Inflammatory macrophage (primary cell): Measurements from ENCODE around the gene ID4.
"Not testable (repeated sequence)": the region's sequence is repeated elsewhere in the genome, so short reads cannot be mapped to it uniquely, and the experiment has no call there.

Experiments
- DNase-seq, 2 donors: peaks; one replicate each; pipeline ENCODE4 v3.0.0-alpha.2; 2020 to 2022

ID4 gene

DNA sequence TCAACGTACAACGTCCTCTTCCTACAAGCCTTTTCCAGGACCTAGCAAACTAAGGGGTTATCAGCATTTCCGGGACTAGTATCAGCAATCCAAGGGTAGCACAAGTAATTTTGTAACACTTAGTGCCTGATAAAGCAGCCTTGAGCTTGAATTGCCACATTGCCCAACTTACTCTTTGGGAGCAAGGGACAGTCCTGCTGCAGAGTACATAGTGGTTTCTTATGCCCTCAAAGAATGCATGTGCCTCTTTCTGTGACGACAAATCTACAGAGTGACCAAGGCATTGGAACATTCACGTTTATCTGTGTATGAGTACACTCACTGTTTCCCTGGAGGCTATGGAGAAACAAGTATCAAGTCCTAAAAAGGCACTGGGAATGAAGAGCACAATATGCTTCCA, 3.2 kb upstream of the ID4 start:
- no peak for DNase-seq

DNA sequence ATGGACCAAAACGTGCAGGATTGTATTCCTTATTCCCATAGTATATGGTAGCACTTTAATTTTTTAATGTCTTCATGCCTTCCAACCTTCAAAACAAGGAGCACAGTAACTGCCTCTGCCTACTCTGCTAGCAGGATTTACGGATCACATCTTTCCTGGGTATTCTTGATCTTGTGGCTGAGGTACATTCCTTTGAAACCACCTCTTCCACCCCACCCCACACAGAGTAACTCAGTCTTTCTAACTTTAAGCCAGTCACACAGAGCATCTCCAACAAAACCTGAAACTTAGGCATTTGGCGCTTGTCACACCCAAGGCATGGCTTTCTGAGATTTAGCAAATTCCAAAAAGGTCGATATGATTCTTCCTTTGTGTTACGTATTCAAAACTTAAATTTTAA, 2.3 kb upstream of the ID4 start:
- DNase-seq = no peak

DNA sequence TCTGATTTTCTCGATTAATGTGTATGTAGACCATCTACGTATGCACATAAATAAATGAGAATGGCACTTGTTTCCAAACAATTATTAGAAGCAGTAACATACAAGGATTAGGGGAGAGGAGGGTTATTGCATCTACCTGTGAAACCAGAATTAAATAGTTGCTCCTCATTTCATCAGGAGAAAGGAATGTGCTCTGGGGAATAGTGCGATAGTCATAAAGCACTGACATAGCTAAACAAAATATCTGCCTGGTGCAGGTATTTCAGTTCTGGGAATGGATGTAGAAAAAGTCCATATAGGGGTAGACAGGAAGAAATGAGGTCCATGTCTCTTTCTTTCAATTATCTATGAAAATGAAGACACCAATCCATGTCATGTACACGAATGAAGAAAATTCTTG, 1.6 kb upstream of the ID4 start:
- no peak for DNase-seq

DNA sequence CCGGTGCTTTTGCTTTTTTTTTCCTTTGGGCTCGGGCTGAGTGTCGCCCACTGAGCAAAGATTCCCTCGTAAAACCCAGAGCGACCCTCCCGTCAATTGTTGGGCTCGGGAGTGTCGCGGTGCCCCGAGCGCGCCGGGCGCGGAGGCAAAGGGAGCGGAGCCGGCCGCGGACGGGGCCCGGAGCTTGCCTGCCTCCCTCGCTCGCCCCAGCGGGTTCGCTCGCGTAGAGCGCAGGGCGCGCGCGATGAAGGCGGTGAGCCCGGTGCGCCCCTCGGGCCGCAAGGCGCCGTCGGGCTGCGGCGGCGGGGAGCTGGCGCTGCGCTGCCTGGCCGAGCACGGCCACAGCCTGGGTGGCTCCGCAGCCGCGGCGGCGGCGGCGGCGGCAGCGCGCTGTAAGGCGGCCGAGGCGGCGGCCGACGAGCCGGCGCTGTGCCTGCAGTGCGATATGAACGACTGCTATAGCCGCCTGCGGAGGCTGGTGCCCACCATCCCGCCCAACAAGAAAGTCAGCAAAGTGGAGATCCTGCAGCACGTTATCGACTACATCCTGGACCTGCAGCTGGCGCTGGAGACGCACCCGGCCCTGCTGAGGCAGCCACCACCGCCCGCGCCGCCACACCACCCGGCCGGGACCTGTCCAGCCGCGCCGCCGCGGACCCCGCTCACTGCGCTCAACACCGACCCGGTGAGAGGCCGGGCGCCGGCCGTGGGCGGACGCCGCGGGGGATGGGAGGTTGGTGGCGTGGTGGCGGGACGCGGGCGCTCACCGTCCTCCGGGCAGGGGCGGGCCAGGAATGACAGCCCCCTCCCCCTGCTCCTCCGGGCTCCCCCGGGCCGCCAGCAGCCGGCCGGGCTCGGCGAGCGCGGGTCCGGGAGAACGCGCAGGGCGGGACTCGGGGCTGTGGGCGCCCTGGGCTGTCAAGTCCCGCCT, 606 bp downstream of the ID4 start:
- no peak for DNase-seq

DNA sequence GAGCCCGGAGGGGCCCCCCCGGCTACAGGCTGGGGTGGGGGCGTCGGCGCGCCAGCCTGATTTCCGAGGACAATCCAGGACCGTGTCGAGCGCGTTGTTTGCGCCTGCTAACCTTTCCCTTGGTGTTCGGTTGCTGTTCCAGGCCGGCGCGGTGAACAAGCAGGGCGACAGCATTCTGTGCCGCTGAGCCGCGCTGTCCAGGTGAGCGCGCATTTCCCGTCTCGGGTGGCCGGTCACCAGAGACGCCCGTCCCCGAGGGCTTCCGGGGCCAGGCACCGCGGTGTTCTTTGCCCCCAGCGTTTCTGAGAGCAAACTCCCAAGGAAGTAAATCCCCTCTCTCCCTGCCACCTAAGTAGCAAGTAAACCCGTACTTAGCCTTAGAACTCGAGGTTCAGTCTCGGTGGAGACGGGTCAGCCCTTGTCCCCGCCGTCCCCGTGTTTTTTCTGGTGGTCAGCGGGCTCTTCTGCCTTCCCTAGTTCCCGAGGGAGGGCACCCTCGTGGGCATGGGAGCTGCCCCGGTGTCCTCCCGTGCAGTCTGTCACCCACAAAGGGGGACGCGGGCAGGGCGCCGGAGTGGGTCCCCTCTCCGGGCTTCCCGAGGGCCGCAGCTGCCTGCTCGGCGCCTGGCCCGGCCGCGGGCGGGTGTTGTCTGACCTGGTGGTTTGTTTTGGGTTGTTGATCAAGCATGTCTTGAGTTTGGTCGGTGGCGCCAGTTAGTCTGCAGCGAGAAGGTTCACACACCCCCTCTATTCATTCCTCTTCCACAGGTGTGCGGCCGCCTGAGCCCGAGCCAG, 1.5 kb downstream of the ID4 start:
- no peak for DNase-seq

DNA sequence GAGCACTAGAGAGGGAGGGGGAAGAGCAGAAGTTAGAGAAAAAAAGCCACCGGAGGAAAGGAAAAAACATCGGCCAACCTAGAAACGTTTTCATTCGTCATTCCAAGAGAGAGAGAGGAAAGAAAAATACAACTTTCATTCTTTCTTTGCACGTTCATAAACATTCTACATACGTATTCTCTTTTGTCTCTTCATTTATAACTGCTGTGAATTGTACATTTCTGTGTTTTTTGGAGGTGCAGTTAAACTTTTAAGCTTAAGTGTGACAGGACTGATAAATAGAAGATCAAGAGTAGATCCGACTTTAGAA, 2.0 kb downstream of the ID4 start:
- DNase-seq = no peak

DNA sequence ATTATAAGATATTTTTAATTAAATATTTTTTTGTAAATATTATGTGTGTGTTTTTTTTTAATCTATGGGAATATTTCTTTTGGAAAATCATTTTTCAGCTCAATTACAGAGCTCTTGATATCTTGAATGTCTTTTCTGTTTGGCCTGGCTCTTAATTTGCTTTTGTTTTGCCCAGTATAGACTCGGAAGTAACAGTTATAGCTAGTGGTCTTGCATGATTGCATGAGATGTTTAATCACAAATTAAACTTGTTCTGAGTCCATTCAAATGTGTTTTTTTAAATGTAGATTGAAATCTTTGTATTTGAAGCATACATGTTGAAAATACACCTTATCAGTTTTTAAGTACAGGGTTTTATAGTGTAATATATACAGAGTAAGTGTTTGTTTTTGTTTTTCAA, 2.6 kb downstream of the ID4 start:
- DNase-seq = no peak

DNA sequence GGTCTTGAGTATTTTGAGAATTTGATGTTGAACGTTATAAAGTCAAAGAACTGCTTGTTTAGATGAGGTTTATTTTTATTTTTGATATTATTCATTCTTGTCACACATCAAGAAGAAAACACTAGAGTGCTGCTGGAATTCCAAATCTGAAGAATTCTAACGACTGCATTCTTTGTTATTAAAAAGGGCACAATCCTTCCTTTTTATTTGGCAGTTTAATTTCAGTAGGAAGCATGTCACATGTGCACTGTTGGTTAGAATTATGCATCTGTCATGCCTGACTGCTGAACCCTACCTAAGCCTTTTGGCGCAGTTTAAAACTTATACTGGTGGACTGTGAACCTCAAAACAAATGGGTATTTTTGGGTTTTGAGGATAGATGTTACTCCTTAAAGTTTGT, 4.0 kb downstream of the ID4 start:
- no peak for DNase-seq

DNA sequence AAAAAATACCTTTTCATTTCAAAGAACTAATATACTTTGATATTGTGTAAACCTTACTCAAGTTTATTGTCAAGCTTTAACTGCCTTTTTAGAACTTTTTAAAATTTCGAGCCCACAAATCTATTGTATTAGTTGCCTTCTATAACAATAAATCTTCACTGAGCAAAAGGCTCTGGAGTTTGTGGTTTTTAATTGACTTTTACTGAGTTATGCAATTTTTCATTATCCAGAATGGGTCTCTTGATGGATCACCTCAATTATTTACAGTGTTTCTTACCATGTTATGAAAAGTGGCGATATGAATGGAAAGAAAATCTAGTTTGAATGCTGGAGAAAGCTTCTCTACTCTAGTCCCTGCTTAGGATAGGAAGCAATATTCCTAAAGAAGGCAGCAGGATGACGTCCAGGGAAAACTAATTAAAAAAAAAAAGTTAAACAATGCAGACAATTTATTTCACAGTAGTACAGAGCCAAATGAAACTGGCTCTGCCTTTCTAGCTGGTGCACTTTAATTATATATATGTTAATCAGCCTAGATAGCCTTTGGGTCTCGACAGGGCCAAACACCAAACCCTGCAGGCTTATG, 5.0 kb downstream of the ID4 start:
- DNase-seq = no peak

DNA sequence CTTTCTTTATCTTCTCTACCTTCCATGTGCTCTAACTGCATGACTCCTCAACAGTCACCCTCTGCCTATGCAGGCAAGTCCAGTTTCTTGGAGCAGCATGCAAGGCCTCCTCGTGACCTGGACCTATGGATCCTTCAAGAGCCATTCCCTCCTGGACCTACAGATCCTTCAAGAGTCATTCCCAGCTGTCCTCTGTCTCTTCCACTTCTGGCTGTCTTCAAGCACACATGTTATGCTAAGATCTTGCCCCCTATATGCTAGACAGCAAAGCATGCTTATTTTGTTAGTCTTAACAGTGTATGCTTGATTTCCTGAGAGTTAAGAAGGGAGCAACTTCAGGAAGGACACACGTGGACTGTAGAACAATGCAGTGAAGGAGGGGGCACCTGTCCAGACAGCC, 7.5 kb downstream of the ID4 start:
- no peak for DNase-seq

DNA sequence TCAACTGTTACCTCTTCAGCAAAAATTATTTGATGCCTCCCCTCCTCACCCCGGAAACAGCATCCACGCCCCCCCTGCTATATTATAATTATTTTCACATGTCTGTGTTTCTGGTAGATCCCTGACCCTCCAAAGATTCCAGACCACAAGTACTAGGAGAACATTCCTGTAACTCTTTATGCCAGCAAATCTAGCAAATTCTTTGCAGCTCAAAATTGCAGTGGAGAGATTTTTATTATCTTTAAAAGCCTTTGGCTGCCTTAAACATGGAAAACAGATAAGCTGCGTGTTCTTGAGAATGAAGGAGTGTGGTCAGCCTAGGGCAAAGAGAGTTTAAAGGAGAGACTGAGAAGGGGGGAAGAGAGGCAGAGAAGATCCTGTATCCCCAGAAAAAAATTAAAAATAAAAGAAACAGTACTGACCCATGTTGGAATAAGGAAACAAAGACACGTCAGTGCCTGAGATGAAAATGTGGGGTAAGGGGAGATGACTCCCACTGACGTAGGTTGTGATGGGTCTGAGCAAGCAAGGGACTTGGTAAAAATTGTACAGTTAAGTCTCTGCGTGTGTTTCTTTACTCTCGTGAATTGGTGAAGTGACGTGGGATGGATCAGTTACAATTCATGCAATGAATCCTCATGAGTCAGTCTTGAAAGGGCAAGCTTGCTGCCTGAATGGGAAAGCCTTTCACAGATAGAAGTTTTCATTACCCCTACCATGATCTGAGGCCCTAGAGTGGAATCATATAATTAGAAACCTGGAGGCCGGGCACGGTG, 8.3 kb downstream of the ID4 start:
- no peak for DNase-seq

DNA sequence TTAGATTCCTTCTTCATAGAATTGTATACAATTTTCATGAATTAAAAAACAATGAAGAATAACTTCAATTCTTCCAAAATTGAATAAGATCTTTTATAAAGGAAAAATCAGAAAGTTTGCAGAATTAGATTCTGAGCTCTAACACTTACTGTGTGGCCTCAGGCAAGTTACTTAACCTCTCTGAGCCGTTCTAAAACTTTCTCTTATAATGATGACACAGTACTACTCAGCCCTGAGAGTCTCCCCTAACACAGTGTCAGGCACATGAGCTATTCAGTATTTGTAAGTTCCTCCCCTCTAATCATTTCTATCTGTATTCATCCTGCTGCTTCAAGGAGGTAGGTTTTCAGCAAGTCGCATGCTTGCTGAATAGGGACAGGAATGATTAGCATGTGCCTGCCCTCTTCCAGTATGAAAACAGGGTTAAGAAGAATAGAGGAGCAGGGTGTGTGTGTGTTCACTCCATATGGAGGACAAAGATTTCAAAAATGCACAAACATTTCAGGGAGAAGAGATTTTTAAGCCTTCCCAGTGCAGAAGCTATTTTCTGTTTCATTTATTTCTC, 11.4 kb downstream of the ID4 start:
- no peak for DNase-seq

DNA sequence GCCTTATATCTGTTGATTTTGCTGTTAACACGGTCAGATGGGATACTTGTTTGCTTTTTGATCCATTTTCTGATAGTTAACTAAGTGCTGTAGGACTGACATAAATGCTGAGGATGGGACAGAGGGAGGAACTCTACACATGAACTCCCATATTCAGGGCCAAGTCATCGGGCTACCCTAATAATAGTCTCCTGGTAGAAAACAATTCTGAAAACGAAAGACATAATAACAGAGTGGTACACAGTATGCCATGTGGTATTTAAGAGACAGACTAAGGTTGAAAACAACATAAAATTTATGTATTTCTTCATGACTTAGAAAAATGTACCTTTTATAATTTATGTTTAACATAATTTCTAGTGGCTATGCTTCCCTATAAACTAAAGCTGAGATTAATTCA, 12.0 kb downstream of the ID4 start:
- no peak for DNase-seq

DNA sequence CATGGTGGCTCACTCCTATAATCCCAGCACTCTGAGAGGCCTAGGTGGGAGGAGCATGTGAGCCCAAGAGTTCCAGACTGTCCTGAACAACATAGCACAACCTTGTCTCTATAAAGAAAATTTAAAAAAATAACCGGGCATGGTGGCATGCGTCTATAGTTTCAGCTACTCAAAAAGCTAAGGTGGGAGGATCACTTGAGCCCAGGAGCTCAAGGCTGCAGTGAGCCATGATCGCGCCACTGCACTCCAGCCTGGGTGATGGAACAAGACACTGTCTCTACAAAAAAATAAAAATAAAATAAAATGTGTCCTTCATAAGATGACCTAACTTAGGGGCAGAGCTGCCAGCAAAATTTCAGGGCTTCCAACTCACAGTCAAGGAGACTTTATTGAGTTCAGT, 12.6 kb downstream of the ID4 start:
- no peak for DNase-seq

DNA sequence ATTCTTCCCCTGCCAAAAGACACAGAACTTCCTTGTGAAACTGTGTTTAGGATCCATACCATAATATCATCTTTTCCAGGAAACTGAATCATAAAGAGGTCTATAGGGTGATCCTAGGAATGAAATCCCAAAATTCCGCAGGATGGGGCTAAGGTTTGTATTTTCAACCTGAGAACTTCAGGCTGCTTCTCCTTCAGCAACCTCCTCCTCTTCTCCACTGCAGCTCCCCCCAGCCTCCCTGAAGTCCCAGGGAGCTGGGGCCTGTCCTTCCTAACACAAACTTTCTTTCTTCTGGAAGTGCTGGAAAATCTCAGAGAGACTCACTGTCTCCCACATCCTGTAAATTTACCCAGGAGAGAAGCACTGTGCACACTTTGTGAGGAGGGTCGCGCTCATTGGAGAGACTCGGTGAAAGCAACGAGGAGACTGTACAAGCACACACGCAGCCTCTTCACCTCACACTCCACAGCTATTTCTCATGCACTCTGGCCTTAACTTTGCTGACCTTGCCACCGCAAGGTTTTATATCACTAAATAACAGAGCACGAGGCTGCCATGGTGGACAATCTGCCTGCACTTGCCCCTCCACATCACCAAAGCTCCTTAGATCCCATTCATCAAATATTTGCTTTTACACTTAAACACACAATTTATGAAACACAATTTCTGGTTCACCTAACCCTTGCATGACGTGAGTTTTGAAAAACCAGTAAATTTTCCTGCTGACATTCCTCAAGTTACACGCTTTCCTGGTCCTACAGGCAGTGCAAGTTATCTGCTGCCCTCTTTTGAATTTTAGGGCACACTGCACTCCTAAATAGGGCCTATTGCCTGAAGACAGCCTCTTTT, 14.3 kb downstream of the ID4 start:
- peak in 1 of 2 donors; percentile 8 for DNase-seq

DNA sequence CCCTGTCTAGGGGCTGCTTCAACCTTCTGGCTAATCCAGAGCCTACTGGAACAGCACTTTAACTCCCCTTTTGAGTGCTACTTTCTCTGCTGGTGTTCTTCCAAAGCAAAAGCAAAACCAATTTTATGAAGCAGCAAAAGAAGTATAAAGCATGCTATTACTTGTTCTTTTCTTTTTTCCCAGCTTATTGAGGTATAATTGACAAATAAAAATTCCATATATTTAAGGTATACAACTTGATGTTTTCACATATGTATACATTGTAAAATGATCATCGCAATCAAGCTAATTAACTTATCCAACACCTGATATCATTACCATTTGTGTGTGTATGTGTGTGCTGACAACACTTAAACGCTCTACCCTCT, 14.9 kb downstream of the ID4 start:
- no peak for DNase-seq

DNA sequence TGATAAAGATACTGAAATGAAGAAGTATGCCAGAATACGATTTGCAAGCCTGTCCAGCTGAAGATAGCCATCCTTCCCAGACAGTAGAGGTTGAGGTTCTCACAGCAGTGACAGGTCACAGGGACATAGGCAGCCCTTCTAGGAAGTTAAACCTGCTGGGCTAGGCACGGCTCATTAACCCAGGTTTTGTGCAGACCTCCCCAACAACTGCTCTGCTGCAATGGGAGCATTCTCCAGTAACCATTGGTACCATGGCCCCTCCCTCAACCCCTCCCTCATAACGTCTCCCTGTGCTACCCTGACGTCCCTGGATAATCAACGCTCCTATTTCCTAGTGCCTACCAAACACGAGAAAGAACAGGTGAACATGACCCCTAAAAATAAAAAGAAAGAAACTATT, 15.8 kb downstream of the ID4 start:
- DNase-seq = no peak

DNA sequence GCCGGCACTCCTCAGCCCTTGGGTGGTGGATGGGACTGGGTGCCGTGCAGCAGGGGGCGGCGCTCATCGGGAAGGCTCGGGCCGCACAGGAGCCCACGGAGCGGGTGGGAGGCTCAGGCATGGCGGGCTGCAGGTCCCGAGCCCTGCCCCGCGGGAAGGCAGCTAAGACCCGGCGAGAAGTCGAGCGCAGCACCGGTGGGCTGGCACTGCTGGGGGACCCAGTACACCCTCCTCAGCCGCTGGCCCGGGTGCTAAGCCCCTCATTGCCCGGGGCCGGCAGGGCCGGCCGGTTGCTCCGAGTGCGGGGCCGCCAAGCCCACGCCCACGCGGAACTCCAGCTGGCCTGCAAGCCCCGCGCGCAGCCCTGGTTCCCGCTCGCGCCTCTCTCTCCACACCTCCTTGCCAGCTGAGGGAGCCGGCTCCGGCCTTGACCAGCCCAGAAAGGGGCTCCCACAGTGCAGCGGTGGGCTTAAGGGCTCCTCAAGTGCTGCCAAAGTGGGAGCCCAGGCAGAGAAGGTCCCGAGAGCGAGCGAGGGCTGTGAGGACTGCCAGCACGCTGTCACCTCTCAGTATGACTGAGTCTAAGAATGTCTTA, 17.3 kb downstream of the ID4 start:
- DNase-seq = not testable (repeated sequence)

DNA sequence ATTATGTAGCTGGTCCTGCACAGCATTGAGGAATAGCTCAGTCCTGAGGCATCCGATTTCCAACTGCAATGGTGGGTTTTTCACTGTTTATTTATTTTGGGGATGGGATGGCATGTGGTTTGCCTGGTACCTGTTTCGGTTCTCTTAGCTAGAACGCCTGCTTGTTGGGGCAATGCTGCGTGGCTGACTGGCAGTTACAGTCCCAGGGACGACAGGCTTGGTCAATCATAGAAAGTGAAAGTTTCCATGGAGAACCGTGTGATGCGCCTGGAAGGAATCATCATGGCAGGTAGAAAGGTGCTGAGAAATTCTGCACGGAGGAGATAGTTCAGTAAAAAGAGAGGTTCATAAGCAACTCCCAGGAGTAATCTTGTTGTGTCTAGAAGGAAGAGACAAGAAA, 18.4 kb downstream of the ID4 start:
- no peak for DNase-seq

DNA sequence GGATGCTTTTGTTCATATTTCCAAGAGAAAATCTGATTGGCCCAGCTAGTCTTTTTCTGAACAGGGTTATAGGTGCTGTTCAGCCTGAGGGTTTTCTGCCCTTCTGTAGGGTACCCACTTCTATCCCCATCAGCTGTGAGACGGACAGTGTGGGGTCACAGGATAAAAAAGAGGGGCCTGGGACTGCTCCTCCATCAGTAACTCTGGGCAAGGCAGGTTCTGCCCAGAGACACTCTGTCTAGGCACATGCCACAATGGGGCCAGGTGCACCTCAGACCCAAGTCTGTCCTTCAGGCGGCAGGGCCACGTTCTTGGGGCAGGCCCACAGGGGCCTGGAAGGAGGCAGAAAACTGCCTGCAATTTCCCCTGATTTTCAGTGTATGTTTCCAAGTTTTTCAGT, 20.0 kb downstream of the ID4 start:
- DNase-seq = no peak

DNA sequence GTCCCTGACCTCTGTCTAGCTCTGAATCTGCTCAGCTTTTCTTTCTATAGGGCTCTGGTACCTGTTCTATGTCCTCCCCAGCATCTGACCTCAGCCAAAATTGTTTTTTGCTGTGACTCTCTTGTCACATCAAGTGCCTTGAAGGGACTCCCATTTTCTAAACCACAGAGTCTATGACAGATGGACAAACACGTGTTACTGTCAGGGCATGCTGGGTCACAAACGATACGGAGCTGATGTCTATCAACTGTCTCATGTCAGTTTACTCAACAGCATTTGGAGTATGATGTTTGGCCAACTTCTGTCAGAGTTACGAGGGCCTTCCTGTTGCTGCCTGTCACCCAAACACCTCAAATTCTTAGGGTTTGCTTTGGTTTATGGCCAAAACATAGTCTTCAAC, 20.5 kb downstream of the ID4 start:
- no peak for DNase-seq
